Lower lobe of right lung (tissue), 2 donors: ENCODE results near the gene CTSH. TPM values are rescaled to one million over a fixed set of nuclear protein-coding genes. Genes with fewer than 3 reads are reported as not detected.

Source experiments
- ATAC-seq, 2 donors: fragments of 200-7000 bp; cut with Tn5 transposase; one replicate each; pipeline ENCODE4 v1.9.1; 2020 to 2022; ENCODE audit warnings: mild to moderate bottlenecking in 2 of 2, moderate library complexity in 2 of 2
- DNase-seq: peaks from one replicate; pipeline ENCODE4 v3.0.0-alpha.2; 2020
- H3K27ac ChIP-seq: fragments of 200-600 bp; one replicate; pipeline ENCODE4 v1.8.0; 2022
- H3K27me3 ChIP-seq: fragments of 200-600 bp; one replicate; pipeline ENCODE4 v1.8.0; 2022; ENCODE audit warnings: low read depth
- H3K36me3 ChIP-seq: fragments of 200-600 bp; one replicate; pipeline ENCODE4 v1.8.0; 2022; ENCODE audit warnings: mild to moderate bottlenecking
- H3K4me1 ChIP-seq: fragments of 200-600 bp; one replicate; pipeline ENCODE4 v1.8.0; 2022
- H3K4me3 ChIP-seq: fragments of 200-600 bp; one replicate; pipeline ENCODE4 v1.8.0; 2022; ENCODE audit warnings: mild to moderate bottlenecking
- H3K9me3 ChIP-seq: fragments of 200-600 bp; one replicate; pipeline ENCODE4 v1.8.0; 2022
- intact Hi-C: fragments of 100-400 bp; cut with DNase I; formaldehyde crosslinking; loops from one replicate; pipeline ENCODE4 v1.11.0; 2022
- total RNA-seq: library from RNA; stranded (reverse); fragmentation: NEBNext Ultra II Directional; extraction: Animal tissue kit (Norgen Biotek cat#: 25700); gene quantifications from one replicate; pipeline ENCODE4 v1.2.1, GENCODE V29; 2021
- TF ChIP-seq, protein P1 (sequence below): fragments of 200-600 bp; IDR thresholded peaks from one replicate; pipeline ENCODE4 v1.8.0; 2022; ENCODE audit warnings: antibody characterized with exemption, mild to moderate bottlenecking
- donor health status: DM: no; HTN: yes; CAD: no; lungs with severe emphysema.

Gene CTSH
- total RNA-seq, 1 donor from 2014 or later = 724 TPM

DNA sequence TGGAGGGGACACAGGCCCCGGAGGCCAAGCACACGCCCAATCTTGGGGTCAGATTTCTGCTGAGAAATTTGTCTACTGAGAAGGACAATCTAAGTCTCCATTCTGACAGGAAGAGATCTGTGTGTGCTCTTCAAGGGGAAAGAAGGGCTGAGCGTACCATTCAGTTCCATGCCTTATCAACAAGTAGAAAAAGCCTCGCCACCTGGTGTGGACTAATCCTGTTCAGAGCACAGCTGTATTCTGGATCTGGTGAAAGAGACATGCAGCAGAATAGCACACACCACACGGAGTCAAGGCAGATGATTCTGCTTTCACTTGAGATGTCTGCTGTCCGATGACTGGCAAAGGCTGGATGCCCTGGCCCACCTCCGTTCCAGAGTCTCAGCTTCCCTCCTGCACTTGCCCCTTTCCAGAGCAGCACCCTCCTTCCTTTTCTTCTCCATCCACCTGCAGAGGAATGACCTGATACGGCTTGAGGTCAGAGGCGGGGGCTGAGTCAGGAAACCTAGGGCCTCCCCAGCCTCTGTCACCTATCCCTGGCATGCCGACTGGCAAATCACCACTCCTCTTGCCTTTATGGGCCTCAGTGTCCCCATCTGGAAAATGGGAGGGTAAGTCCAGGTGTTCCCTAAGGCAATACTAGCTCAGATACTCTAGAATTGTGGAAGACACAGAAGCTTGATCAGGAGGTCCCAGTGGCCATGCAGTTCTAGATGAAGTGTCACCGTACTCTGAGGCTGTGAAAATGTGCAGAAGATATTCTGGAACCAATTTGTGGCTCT lies 36.9 kb upstream of the CTSH start:
- no peak overlapping the region for H3K27ac ChIP-seq
- no peak for ATAC-seq
- H3K27me3 ChIP-seq = no peaks in the 10 kb centered on the region
- intact Hi-C loops = no loop called here
- H3K9me3 ChIP-seq = no peaks in the 10 kb centered on the region
- no peaks in the 10 kb centered on the region for H3K36me3 ChIP-seq
- H3K4me3 ChIP-seq = no peak overlapping the region
- DNase-seq = no peak
- peaks cover 11% of the 10 kb centered on the region for H3K4me1 ChIP-seq
- TF ChIP-seq, protein P1, sequence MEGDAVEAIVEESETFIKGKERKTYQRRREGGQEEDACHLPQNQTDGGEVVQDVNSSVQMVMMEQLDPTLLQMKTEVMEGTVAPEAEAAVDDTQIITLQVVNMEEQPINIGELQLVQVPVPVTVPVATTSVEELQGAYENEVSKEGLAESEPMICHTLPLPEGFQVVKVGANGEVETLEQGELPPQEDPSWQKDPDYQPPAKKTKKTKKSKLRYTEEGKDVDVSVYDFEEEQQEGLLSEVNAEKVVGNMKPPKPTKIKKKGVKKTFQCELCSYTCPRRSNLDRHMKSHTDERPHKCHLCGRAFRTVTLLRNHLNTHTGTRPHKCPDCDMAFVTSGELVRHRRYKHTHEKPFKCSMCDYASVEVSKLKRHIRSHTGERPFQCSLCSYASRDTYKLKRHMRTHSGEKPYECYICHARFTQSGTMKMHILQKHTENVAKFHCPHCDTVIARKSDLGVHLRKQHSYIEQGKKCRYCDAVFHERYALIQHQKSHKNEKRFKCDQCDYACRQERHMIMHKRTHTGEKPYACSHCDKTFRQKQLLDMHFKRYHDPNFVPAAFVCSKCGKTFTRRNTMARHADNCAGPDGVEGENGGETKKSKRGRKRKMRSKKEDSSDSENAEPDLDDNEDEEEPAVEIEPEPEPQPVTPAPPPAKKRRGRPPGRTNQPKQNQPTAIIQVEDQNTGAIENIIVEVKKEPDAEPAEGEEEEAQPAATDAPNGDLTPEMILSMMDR = no peak

DNA sequence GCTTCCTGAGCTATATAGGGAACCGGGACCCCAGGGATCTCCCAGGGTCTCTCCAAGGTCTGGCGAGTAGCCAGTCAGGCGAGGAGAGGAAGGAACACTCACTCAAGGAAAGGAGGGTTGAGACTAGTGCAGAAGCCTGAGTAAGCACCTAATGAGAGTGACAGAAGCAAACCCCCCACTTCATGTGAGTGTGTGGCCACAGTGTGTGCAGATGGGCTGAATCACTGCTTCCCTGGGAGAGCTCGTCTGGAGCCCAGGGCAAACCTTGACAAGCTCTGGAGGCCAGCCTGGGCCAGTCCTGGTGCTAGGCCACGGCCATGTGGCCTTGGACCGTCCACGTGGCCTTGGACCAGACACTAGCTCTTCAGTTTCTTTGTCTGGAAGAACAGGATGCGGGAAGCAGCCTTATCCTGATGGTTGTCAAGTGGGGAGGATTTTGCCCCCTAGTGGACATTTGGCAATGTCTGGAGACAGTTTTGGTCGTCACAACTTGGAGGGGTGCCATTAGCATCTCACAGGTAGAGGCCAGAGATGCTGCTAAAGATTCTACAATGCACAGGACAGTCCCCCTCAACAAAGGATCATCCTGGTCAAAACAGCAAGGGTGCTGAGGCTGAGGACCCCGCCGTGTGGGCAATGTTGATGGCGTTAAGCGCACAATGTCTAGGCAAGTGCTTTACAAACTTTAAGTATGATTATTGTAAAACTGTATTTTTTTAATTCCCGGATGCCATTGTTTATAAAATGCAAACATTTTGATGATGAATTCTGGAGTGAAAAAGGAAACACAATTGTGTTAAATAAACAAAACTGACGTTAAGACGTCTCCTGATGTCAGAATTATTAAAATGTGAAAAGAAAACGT lies 34.8 kb upstream of the CTSH start:
- ATAC-seq (peak; percentile 45 to 65), DNase-seq (no peak)
- TF ChIP-seq, protein P1 = peak; percentile 66
- no peaks in the 10 kb centered on the region for H3K36me3 ChIP-seq
- intact Hi-C loops = no loop called here
- H3K4me3 ChIP-seq = no peak overlapping the region
- no peak overlapping the region for H3K27ac ChIP-seq
- no peaks in the 10 kb centered on the region for H3K9me3 ChIP-seq
- H3K4me1 ChIP-seq = peaks cover 18% of the 10 kb centered on the region
- no peaks in the 10 kb centered on the region for H3K27me3 ChIP-seq

DNA sequence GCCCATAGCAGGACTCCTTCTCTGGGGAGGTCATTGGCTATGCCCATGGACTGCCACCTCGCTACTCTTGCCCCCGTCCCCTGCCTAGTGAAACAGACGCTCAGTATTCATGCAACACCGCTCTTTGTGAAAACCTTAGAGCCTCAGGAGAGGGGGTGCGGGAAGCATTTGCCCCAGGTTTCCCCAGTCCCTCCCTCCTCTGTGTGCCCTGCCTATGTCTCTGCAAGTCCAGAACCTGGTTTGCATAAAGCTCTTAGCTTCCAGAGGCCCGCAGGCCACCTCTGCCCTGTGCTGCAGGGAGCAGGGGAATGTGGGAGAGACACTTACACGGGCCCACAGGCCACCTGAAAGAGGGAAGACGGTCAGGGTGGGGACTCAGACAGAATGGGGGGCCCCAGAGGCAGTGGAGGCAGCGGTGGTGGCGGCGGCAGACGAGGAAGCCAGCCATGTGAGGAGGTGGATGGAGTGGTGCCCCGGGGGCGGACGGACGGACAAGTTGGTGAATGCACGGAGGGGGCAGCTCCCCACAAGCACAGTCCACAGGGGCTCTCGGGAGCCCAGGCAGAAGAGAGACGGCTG lies 33.8 kb upstream of the CTSH start:
- H3K4me3 ChIP-seq = no peak overlapping the region
- peaks cover 18% of the 10 kb centered on the region for H3K4me1 ChIP-seq
- no peak overlapping the region for H3K27ac ChIP-seq
- ATAC-seq (no peak), DNase-seq (no peak)
- H3K27me3 ChIP-seq = no peaks in the 10 kb centered on the region
- no peaks in the 10 kb centered on the region for H3K9me3 ChIP-seq
- H3K36me3 ChIP-seq = no peaks in the 10 kb centered on the region
- intact Hi-C loops = no loop called here
- TF ChIP-seq, protein P1 = no peak

DNA sequence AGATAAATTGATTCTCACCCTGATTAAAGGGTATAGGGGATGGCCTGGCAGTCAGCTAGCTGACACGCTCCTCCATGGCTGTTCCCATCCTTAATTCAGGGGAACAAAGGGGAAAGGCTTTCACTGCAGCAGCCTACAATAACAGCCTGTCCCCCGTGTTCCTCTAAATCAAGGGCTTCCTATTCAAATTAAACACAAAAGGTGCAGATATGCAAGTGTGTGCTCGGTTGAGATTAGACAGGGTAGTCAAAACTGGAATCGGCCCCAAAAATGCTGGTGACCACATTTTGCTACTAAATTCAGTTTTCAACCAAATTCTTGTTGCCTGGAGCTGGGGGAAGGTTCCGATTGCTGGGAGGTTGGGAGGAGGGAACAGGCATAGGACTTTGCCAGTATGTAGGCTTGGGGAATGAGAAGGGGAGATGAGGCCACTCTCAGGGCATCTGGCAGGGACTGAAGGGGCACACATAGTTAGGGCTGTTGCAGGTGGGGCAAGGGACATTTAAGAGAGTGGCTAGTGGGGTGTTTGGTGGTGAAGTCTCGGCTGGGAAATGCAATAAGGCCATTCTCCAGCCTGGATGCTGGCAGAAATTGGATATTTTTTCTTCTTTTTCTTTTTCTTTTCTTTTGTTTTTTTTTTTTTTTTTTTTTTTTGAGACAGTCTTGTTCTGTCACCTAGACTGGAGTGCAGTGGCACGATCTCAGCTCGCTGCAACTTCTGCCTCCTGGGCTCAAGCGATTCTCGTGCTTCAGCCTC lies 32.9 kb upstream of the CTSH start:
- Histone ChIP-seq H3K4me1 (peaks cover 18% of the 10 kb centered on the region), H3K27ac (peak overlapping the region; percentile 68), H3K27me3 (no peaks in the 10 kb centered on the region), H3K9me3 (no peaks in the 10 kb centered on the region), H3K36me3 (no peaks in the 10 kb centered on the region), H3K4me3 (no peak overlapping the region)
- no peak for ATAC-seq
- no peak for DNase-seq
- TF ChIP-seq, protein P1 = no peak
- intact Hi-C loops = no loop called here

DNA sequence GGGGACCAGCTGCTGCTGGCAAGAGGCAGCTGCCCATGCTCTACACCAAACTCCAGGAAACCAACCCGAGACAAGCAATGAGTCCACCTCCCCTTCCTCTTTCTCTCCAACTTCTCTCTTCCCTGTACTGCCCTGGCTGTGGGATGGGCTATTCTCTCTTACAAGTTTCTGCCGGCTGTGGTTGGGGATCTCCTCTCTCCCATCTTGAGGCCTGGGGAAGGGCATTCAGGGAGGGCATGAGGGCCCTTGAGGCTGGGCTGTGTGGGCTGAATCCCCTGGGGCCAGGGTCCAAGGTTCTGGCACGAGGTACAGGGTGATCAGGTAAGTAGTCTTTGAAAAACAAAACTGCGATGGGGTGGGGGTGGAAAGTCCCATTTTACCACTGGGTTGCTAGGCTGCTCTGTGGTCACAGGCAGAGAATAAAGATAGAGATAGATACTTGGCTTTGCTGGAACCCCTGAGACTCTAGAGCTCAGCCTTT lies 32.3 kb upstream of the CTSH start:
- intact Hi-C loops = no loop called here

More for the DNA sequence above, 32.3 kb upstream of the CTSH start:
- ATAC-seq (peak; percentile 43 to 56), DNase-seq (no peak)
- peaks cover 18% of the 10 kb centered on the region for H3K4me1 ChIP-seq
- no peak overlapping the region for H3K4me3 ChIP-seq
- H3K9me3 ChIP-seq = no peaks in the 10 kb centered on the region
- TF ChIP-seq, protein P1 = no peak
- H3K36me3 ChIP-seq = no peaks in the 10 kb centered on the region
- H3K27me3 ChIP-seq = no peaks in the 10 kb centered on the region
- peak overlapping the region; percentile 68 for H3K27ac ChIP-seq
